ENCODE data around the gene MREG. TPM values are rescaled to one million over a fixed set of nuclear protein-coding genes. Genes with fewer than 3 reads are reported as not detected.
"Not testable (repeated sequence)": the region's sequence is repeated elsewhere in the genome, so short reads cannot be mapped to it uniquely, and the experiment has no call there.

The MREG gene
- total RNA-seq, 4 donors from 2014 or later = 31.7 to 41.0 (median 35.5) TPM

DNA sequence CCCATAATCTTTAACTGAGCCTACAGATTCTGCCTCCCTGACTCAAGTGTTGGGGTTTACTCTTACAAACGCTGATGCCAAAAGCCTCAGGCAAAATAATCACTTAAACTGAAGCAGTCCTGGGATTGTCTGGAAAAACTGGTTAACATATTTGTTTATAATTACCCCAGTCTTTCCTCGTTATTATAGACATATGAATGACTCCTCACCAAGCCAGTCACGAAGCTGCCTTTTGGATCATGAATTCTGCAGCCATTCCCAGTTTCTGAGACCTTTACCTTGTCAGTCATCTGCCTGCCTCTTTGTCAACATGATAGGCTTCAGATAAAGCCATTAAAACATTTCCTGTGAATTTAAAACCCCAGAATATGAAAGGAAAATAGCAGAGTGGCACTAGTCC, 46.4 kb downstream of the MREG start:
- H3K4me3 ChIP-seq (ENCODE audit: low read depth, poor library complexity, severe bottlenecking) = no peak overlapping the region
- WGBS, 2 donors = 42 to 46% methylated on average over 3 of the region's 3 CpGs
- TF ChIP-seq, protein P1, sequence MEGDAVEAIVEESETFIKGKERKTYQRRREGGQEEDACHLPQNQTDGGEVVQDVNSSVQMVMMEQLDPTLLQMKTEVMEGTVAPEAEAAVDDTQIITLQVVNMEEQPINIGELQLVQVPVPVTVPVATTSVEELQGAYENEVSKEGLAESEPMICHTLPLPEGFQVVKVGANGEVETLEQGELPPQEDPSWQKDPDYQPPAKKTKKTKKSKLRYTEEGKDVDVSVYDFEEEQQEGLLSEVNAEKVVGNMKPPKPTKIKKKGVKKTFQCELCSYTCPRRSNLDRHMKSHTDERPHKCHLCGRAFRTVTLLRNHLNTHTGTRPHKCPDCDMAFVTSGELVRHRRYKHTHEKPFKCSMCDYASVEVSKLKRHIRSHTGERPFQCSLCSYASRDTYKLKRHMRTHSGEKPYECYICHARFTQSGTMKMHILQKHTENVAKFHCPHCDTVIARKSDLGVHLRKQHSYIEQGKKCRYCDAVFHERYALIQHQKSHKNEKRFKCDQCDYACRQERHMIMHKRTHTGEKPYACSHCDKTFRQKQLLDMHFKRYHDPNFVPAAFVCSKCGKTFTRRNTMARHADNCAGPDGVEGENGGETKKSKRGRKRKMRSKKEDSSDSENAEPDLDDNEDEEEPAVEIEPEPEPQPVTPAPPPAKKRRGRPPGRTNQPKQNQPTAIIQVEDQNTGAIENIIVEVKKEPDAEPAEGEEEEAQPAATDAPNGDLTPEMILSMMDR (IDR thresholded peaks at IDR 0.05) = no peak
- no peak for TF ChIP-seq POLR2A (IDR thresholded peaks at IDR 0.05)
- intact Hi-C loops (cut with DNase I; ENCODE audit: low total_unique reads) = loop anchor here (5.0 kb wide), 1 partner anchor 680 kb away; no protein-coding TSS in a partner anchor
- no peak for DNase-seq (ENCODE audit: low spot score in 2 of 2)

DNA sequence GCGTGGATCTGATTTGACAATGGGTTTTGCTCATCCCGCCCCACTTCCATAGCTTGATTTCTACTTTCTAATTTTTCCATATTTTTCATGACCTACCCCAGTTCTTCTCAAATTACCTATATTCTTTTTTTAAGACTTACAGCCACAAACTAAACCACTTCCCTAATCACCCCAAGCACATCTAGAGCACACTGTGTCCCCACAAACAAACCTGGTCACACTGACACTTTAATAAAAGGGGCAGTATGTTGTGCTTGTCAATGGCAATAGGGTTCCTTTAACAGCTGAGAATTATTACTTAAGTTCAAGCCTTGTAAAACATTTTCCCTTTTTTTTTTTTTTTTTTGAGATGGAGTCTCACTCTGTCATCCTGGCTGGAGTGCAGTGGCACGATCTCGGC, 47.1 kb downstream of the MREG start:
- 69 to 75% methylated on average over 4 of the region's 4 CpGs for WGBS, 2 donors
- intact Hi-C loops (cut with DNase I; ENCODE audit: low total_unique reads) = loop anchor here (5.0 kb wide), 1 partner anchor 681 kb away; no protein-coding TSS in a partner anchor
- no peak for DNase-seq (ENCODE audit: low spot score in 2 of 2)
- no peak overlapping the region for H3K4me3 ChIP-seq (ENCODE audit: low read depth, poor library complexity, severe bottlenecking)
- no peak for TF ChIP-seq POLR2A (IDR thresholded peaks at IDR 0.05)
- TF ChIP-seq, protein P1 (IDR thresholded peaks at IDR 0.05) = no peak

GRCh38 chr2:215965532-215966165, 47.7 kb downstream of the MREG start:
- WGBS, 2 donors = 91 to 100% methylated on average over 1 of the region's 1 CpG
- intact Hi-C loops (cut with DNase I; ENCODE audit: low total_unique reads) = loop anchor here (5.0 kb wide), 1 partner anchor 682 kb away; no protein-coding TSS in a partner anchor

GRCh38 chr2:215961981-215962380, 51.4 kb downstream of the MREG start:
- 82 to 83% methylated on average over 5 of the region's 5 CpGs for WGBS, 2 donors
- no peak overlapping the region for H3K4me3 ChIP-seq (ENCODE audit: low read depth, poor library complexity, severe bottlenecking)
- TF ChIP-seq POLR2A (IDR thresholded peaks at IDR 0.05) = no peak
- TF ChIP-seq, protein P1 (IDR thresholded peaks at IDR 0.05) = no peak
- intact Hi-C loops (cut with DNase I; ENCODE audit: low total_unique reads) = no loop called here
- no peak for DNase-seq (ENCODE audit: low spot score in 2 of 2)

More at GRCh38 chr2:215965532-215966165, 47.7 kb downstream of the MREG start:
- no peak for DNase-seq (ENCODE audit: low spot score in 2 of 2)
- TF ChIP-seq, protein P1 (IDR thresholded peaks at IDR 0.05) = no peak
- H3K4me3 ChIP-seq (ENCODE audit: low read depth, poor library complexity, severe bottlenecking) = no peak overlapping the region

DNA sequence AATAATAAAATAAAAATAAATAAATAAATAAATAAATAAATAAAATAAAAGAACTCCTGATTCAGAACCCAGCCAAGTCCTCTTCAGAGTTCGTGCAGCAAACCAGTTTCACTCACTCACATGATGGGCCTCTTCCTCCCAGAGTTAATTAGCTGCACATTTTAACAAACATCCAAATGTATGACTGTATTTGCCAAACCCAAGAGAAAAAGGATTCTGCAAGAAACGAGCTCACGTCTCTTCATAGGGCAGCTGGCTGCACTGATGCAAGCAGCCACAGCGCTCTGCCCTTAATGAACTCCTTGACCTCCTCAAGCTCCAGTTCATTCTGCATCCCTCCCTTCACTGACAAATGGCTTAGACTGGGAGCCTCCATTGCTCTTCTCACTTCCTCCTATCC, 55.1 kb downstream of the MREG start:
- intact Hi-C loops (cut with DNase I; ENCODE audit: low total_unique reads) = loop anchor here (10.0 kb wide), 1 partner anchor 67 kb away; no protein-coding TSS in a partner anchor
- WGBS, 2 donors = 60 to 83% methylated on average over 4 of the region's 4 CpGs
- H3K4me3 ChIP-seq (ENCODE audit: low read depth, poor library complexity, severe bottlenecking) = no peak overlapping the region
- TF ChIP-seq POLR2A (IDR thresholded peaks at IDR 0.05) = no peak
- TF ChIP-seq, protein P1 (IDR thresholded peaks at IDR 0.05) = no peak
- no peak for DNase-seq (ENCODE audit: low spot score in 2 of 2)

DNA sequence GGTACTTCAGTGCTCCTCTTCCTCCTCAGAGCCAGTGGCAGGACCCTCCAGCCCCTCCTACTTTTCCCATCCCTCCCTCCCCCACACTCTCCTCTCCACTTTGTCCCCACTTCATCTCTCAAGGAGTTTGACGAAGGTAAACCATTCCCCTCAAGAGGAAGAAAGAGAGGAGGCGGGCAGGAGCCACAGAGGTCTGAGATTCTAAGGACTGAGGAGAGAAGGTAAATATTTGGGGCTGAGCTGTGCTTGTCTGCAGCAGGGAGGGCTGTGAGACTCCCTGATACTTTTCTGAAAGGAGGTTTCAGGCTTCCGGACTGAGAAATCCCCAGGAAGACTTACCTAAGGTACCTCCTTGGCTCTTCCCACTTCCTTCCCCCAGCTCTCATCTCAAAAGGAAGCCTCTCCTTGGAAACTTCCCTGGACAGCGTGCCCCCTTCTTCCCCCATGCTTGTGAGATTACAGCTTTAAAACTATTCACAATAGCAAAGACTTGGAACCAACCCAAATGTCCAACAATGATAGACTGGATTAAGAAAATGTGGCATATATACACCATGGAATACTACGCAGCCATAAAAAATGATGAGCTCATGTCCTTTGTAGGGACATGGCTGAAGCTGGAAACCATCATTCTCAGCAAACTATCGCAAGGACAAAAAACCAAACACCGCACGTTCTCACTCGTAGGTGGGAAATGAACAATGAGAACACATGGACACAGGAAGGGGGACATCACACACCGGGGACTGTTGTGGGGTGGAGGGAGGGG, 55.8 kb downstream of the MREG start:
- not testable (repeated sequence) for H3K4me3 ChIP-seq (ENCODE audit: low read depth, poor library complexity, severe bottlenecking)
- peak in 1 of 2 donors; percentile 9 for DNase-seq (ENCODE audit: low spot score in 2 of 2)
- intact Hi-C loops (cut with DNase I; ENCODE audit: low total_unique reads) = loop anchor here (10.0 kb wide), 1 partner anchor 67 kb away; no protein-coding TSS in a partner anchor
- WGBS, 2 donors = 92 to 93% methylated on average over 10 of the region's 10 CpGs

Measured in lower leg skin (tissue), 4 donors.